Measurements from ENCODE around the gene MAL. TPM values are rescaled to one million over a fixed set of nuclear protein-coding genes. Genes with fewer than 3 reads are reported as not detected.
A peak's percentile ranks its signal among the peaks of the same experiment; 100 is the strongest.

Gene MAL
- total RNA-seq, 1 donor from 2014 or later, result 4.4 TPM

- no peak for TF ChIP-seq CTCF (IDR thresholded peaks at IDR 0.05; ENCODE audit: borderline replicate concordance)
- no peaks in the 10 kb centered on the region for H3K9me3 ChIP-seq (replicated peaks)
- peaks cover 26% of the 10 kb centered on the region for H3K4me1 ChIP-seq
- no peak for DNase-seq
- peak overlapping the region; percentile 68 for H3K4me3 ChIP-seq
- peaks cover 92% of the 10 kb centered on the region for H3K27me3 ChIP-seq (ENCODE audit: low read depth)
- intact Hi-C loops (cut with micrococcal nuclease), result loop anchor here (10.0 kb wide), 1 partner anchor 90 kb away; no protein-coding TSS in a partner anchor
- no peaks in the 10 kb centered on the region for H3K36me3 ChIP-seq
- no peak overlapping the region for H3K27ac ChIP-seq (replicated peaks)
Observed at GRCh38 chr2:95024371-95024770, 1.1 kb upstream of the MAL start.

GRCh38 chr2:95024960-95025405 lies 525 bp upstream of the MAL start:
- TF ChIP-seq CTCF (IDR thresholded peaks at IDR 0.05; ENCODE audit: borderline replicate concordance), result no peak
- peaks cover 98% of the 10 kb centered on the region for H3K27me3 ChIP-seq (ENCODE audit: low read depth)
- H3K4me1 ChIP-seq, result peaks cover 26% of the 10 kb centered on the region
- H3K36me3 ChIP-seq, result no peaks in the 10 kb centered on the region
- intact Hi-C loops (cut with micrococcal nuclease), result loop anchor here (10.0 kb wide), 1 partner anchor 90 kb away; no protein-coding TSS in a partner anchor
- peak overlapping the region; percentile 48 for H3K27ac ChIP-seq (replicated peaks)
- H3K9me3 ChIP-seq (replicated peaks), result no peaks in the 10 kb centered on the region
- DNase-seq, result no peak
- H3K4me3 ChIP-seq, result peak overlapping the region; percentile 68

- H3K27ac ChIP-seq (replicated peaks), result peak overlapping the region; percentile 48
- intact Hi-C loops (cut with micrococcal nuclease), result loop anchor here (10.0 kb wide), 1 partner anchor 88 kb away; no protein-coding TSS in a partner anchor
- TF ChIP-seq CTCF (IDR thresholded peaks at IDR 0.05; ENCODE audit: borderline replicate concordance), result no peak
Observed at GRCh38 chr2:95026471-95027368, 1.2 kb downstream of the MAL start.

GRCh38 chr2:95027369-95027720 lies 1.8 kb downstream of the MAL start:
- H3K4me1 ChIP-seq, result peaks cover 26% of the 10 kb centered on the region
- H3K4me3 ChIP-seq, result peak overlapping the region; percentile 68
- H3K27me3 ChIP-seq (ENCODE audit: low read depth), result peaks cover 100% of the 10 kb centered on the region
- DNase-seq, result no peak
- no peak overlapping the region for H3K27ac ChIP-seq (replicated peaks)
- no peaks in the 10 kb centered on the region for H3K36me3 ChIP-seq
- H3K9me3 ChIP-seq (replicated peaks), result no peaks in the 10 kb centered on the region
- no peak for TF ChIP-seq CTCF (IDR thresholded peaks at IDR 0.05; ENCODE audit: borderline replicate concordance)
- intact Hi-C loops (cut with micrococcal nuclease), result loop anchor here (10.0 kb wide), 1 partner anchor 87 kb away; no protein-coding TSS in a partner anchor

More at GRCh38 chr2:95026471-95027368, 1.2 kb downstream of the MAL start:
- no peaks in the 10 kb centered on the region for H3K9me3 ChIP-seq (replicated peaks)
- DNase-seq, result no peak
- H3K4me1 ChIP-seq, result peaks cover 26% of the 10 kb centered on the region
- H3K36me3 ChIP-seq, result no peaks in the 10 kb centered on the region
- peak overlapping the region; percentile 68 for H3K4me3 ChIP-seq
- peaks cover 100% of the 10 kb centered on the region for H3K27me3 ChIP-seq (ENCODE audit: low read depth)

GRCh38 chr2:95029898-95030341 lies 4.4 kb downstream of the MAL start:
- peaks cover 19% of the 10 kb centered on the region for H3K4me1 ChIP-seq
- H3K27ac ChIP-seq (replicated peaks), result no peak overlapping the region
- intact Hi-C loops (cut with micrococcal nuclease), result loop anchor here (10.0 kb wide), 1 partner anchor 85 kb away; no protein-coding TSS in a partner anchor
- H3K4me3 ChIP-seq, result no peak overlapping the region
- DNase-seq, result no peak
- H3K36me3 ChIP-seq, result no peaks in the 10 kb centered on the region
- H3K9me3 ChIP-seq (replicated peaks), result no peaks in the 10 kb centered on the region
- H3K27me3 ChIP-seq (ENCODE audit: low read depth), result peaks cover 99% of the 10 kb centered on the region
- no peak for TF ChIP-seq CTCF (IDR thresholded peaks at IDR 0.05; ENCODE audit: borderline replicate concordance)

Data from left ventricle myocardium inferior (tissue), 1 donor.